Astrocyte of the spinal cord (primary cell): Measurements from ENCODE around the gene INPP5B.

Experiments
- DNase-seq: peaks from one replicate; pipeline ENCODE4 v3.0.0; 2011; ENCODE audit warnings: low read depth, low spot score
- H3K4me3 ChIP-seq: 2 replicates; pipeline ENCODE4 v1.5.1; 2011; ENCODE audit warnings: low read depth, mild to moderate bottlenecking, low read length, moderate library complexity
- CTCF ChIP-seq: IDR thresholded peaks from 2 replicates; pipeline ENCODE4 v1.5.1; 2012; ENCODE audit warnings: low read depth, mild to moderate bottlenecking, low read length, inconsistent platforms
- in situ Hi-C: cut with HindIII; loops from 2 replicates; pipeline ENCODE4 v1.10.0; 2017; ENCODE audit warnings: low sequenced_read_pairs

Gene INPP5B

GRCh38 chr1:37948166-37948565, 1.3 kb upstream of the INPP5B start:
- in situ Hi-C loops = no loop called here
- TF ChIP-seq CTCF = no peak
- no peak for DNase-seq
- no peak overlapping the region for H3K4me3 ChIP-seq

DNA sequence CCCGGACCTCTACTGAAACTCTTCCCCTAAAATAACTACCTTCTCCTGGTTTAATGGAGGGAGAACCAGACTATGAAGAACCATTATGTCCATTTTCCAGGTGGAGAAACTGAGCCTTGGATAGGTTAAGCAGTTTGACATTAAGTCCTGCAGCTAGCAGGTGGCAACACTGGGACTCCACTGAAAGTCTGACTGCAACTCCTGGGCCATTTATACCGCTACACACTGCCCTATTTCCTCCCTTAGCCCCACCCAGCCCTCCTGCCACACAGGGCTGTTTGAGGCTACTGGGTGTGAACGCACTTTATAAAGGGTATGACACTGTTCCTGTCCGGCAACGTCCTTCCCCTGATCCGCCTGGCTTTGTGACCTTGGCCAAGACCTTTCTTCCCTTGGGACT, 511 bp upstream of the INPP5B start:
- TF ChIP-seq CTCF = no peak
- in situ Hi-C loops = no loop called here
- H3K4me3 ChIP-seq = no peak overlapping the region
- DNase-seq = no peak

DNA sequence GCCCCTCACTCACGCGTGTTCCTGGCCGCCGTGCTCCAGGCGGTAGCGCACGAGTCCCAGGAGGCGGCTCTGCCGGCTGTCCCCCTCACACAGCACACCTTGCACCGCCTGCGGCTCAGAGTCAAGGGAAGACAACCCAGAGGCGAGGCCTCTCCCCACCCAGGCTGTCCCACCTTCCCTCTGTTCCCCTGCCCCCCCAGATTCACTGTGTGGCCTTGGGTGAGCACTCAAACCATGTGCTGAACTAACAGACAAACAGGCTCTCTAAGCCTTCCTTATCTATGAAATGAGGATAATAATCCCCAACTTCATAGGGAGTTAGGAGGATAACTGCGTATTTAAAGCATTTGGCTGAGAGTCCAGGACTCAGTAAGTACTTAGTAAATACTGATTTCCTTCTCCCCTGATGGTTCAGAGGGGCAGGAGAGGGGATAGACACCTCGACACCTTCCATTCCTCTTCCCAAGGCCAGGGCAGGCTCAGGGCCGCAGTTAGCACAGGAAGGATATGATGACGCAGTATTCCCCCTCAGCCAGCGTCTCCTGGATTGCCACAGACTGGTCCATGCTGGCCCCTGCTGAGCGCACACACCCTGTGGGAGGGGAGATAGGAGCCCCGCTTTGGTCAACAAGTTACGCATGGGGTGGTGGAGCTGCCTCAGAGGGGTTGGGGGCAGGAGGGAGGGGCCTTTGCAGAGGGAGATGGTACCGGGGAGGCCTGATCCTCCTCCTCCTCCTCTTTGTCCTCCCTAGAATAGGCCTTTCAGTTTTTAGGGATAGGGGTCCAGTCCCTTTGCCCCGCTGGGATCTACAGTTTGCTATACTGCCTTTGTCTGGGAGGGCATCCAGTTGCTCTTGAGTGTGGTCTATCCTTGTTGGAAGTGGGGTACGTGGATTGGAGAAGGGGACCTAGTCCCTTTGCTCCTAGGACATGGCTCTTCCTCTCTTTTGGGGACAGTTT, 830 bp downstream of the INPP5B start:
- peak overlapping the region; percentile 86 for H3K4me3 ChIP-seq
- DNase-seq = peak; percentile 91
- no peak for TF ChIP-seq CTCF
- in situ Hi-C loops = no loop called here

DNA sequence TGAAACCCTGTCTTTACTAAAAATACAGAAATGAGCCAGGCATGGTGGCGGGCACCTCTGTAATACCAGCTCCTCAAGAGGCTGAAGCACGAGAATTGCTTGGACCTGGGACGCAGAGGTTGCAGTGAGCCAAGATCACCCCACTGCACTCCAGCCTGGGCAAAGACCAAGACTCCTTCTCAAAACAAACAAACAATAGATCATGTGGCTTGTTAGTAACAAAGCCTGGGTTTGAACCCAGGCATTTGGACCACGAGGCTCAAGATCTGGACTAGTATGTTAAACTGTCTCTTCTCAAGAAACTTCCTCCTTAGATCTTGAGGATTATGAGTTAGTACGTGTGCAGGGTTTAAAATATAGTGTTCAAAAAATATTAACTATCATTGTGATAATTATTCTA, 1.6 kb downstream of the INPP5B start:
- no peak for DNase-seq
- no peak overlapping the region for H3K4me3 ChIP-seq
- in situ Hi-C loops = no loop called here
- no peak for TF ChIP-seq CTCF

DNA sequence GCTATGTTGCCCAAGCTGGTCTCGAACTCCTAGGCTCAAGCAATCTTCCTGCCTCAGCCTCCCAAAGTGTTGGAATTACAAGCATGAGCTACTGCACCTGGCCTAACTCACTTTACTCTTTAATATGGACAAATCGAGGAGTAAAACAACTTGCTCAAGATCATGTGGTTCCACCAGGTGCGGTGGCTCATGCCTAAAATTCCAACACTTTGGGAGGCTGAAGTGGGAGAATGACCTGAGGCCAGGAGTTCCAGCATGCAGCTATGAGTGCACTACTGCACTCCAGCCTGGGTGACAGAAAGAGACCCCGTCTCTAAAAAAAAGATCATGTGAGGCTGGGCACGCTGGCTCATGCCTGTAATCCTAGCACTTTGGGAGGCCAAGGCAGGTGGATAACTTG, 2.0 kb downstream of the INPP5B start:
- no peak overlapping the region for H3K4me3 ChIP-seq
- TF ChIP-seq CTCF = no peak
- in situ Hi-C loops = no loop called here
- no peak for DNase-seq

- no peak for TF ChIP-seq CTCF
- peak; percentile 31 for DNase-seq
- in situ Hi-C loops = no loop called here
- no peak overlapping the region for H3K4me3 ChIP-seq
Measured at GRCh38 chr1:37944086-37944763, 2.6 kb downstream of the INPP5B start.
